Fibroblast of skin of scalp (primary cell): ENCODE results near the gene ATP6V0A4.
A peak's percentile ranks its signal among the peaks of the same experiment; 100 is the strongest.
"Not testable (repeated sequence)": the region's sequence is repeated elsewhere in the genome, so short reads cannot be mapped to it uniquely, and the experiment has no call there.

Source experiments
- DNase-seq: peaks from one replicate; pipeline ENCODE4 v3.0.0-alpha.2; 2013

ATP6V0A4 gene

GRCh38 chr7:138698281-138698680 is 99.7 kb downstream of the ATP6V0A4 start:
- no peak for DNase-seq

GRCh38 chr7:138697535-138698182 is 100.3 kb downstream of the ATP6V0A4 start:
- no peak for DNase-seq

GRCh38 chr7:138695776-138696175 is 102.2 kb downstream of the ATP6V0A4 start:
- not testable (repeated sequence) for DNase-seq

GRCh38 chr7:138695106-138695505 is 102.9 kb downstream of the ATP6V0A4 start:
- no peak for DNase-seq

GRCh38 chr7:138691178-138691577 is 106.8 kb downstream of the ATP6V0A4 start:
- no peak for DNase-seq

GRCh38 chr7:138690495-138690894 is 107.5 kb downstream of the ATP6V0A4 start:
- no peak for DNase-seq

GRCh38 chr7:138688037-138688436 is 110.0 kb downstream of the ATP6V0A4 start:
- not testable (repeated sequence) for DNase-seq

GRCh38 chr7:138684340-138684739 is 113.7 kb downstream of the ATP6V0A4 start:
- no peak for DNase-seq

GRCh38 chr7:138679793-138680192 is 118.2 kb downstream of the ATP6V0A4 start:
- DNase-seq: no peak

- DNase-seq: no peak
Observed at GRCh38 chr7:138670594-138670993, 127.4 kb downstream of the ATP6V0A4 start.

GRCh38 chr7:138669364-138669763 is 128.6 kb downstream of the ATP6V0A4 start:
- no peak for DNase-seq

- no peak for DNase-seq
Observed at GRCh38 chr7:138668946-138669345, 129.1 kb downstream of the ATP6V0A4 start.

- DNase-seq: no peak
Observed at GRCh38 chr7:138668229-138668596, 129.8 kb downstream of the ATP6V0A4 start.

GRCh38 chr7:138667535-138668228 is 130.3 kb downstream of the ATP6V0A4 start:
- DNase-seq: no peak

GRCh38 chr7:138666385-138666784 is 131.6 kb downstream of the ATP6V0A4 start:
- no peak for DNase-seq

GRCh38 chr7:138665669-138666140 is 132.3 kb downstream of the ATP6V0A4 start:
- no peak for DNase-seq

GRCh38 chr7:138665249-138665648 is 132.7 kb downstream of the ATP6V0A4 start:
- DNase-seq: no peak

GRCh38 chr7:138663725-138664710 is 134.0 kb downstream of the ATP6V0A4 start:
- DNase-seq: peak; percentile 2

- no peak for DNase-seq
Observed at GRCh38 chr7:138662991-138663320, 135.0 kb downstream of the ATP6V0A4 start.

- DNase-seq: no peak
Observed at GRCh38 chr7:138662076-138662990, 135.7 kb downstream of the ATP6V0A4 start.

GRCh38 chr7:138661069-138661635 is 136.8 kb downstream of the ATP6V0A4 start:
- DNase-seq: no peak

GRCh38 chr7:138658889-138659288 is 139.1 kb downstream of the ATP6V0A4 start:
- no peak for DNase-seq
